Mesendoderm (in vitro differentiated cells): ENCODE results near the gene KCNJ4.

Experiments used
- DNase-seq: peaks from one replicate; pipeline ENCODE4 v3.0.0; 2013
- H2AK5ac ChIP-seq: 2 replicates; pipeline ENCODE4 v1.6.1; 2013; ENCODE audit warnings: low read length, inconsistent platforms
- H2BK120ac ChIP-seq: 2 replicates; pipeline ENCODE4 v1.6.1; 2013; ENCODE audit warnings: low read depth, mild to moderate bottlenecking, low read length, moderate library complexity, mixed read lengths
- H2BK15ac ChIP-seq: replicated peaks from 2 replicates; pipeline ENCODE4 v1.6.1; 2013; ENCODE audit warnings: low read depth, mild to moderate bottlenecking, moderate library complexity
- H2BK5ac ChIP-seq: 2 replicates; pipeline ENCODE4 v1.6.1; 2013; ENCODE audit warnings: low read length, inconsistent platforms
- H3K18ac ChIP-seq: 2 replicates; pipeline ENCODE4 v1.6.1; 2013; ENCODE audit warnings: mild to moderate bottlenecking, low read length, mixed read lengths
- H3K23ac ChIP-seq: one replicate; pipeline ENCODE4 v1.6.1; 2013; ENCODE audit warnings: low read length
- H3K27ac ChIP-seq: 2 replicates; pipeline ENCODE4 v1.5.1; 2013; ENCODE audit warnings: low read depth, mild to moderate bottlenecking, inconsistent platforms, low read length, moderate library complexity
- H3K27me3 ChIP-seq: 2 replicates; pipeline ENCODE4 v1.6.1; 2013; ENCODE audit warnings: low read length, control low read depth, mild to moderate bottlenecking, inconsistent platforms; ENCODE audit not compliant: insufficient read depth, poor library complexity
- H3K36me3 ChIP-seq: 2 replicates; pipeline ENCODE4 v1.6.1; 2013; ENCODE audit warnings: low read length, inconsistent platforms; ENCODE audit not compliant: control insufficient read depth, insufficient read depth
- H3K4ac ChIP-seq: one replicate; pipeline ENCODE4 v1.6.1; 2013; ENCODE audit warnings: low read depth, mild to moderate bottlenecking, low read length, moderate library complexity
- H3K4me1 ChIP-seq: 2 replicates; pipeline ENCODE4 v1.6.1; 2013; ENCODE audit warnings: low read depth, low read length, inconsistent platforms; ENCODE audit not compliant: control insufficient read depth
- H3K4me2 ChIP-seq: 2 replicates; pipeline ENCODE4 v1.6.1; 2013; ENCODE audit warnings: low read length
- H3K4me3 ChIP-seq: 2 replicates; pipeline ENCODE4 v1.5.1; 2013; ENCODE audit warnings: mild to moderate bottlenecking, low read length
- H3K56ac ChIP-seq: one replicate; pipeline ENCODE4 v1.6.1; 2013; ENCODE audit warnings: low read length
- H3K79me1 ChIP-seq: 2 replicates; pipeline ENCODE4 v1.6.1; 2013; ENCODE audit warnings: low read length, inconsistent platforms
- H3K79me2 ChIP-seq: 2 replicates; pipeline ENCODE4 v1.6.1; 2013; ENCODE audit warnings: mild to moderate bottlenecking, low read length; ENCODE audit not compliant: control insufficient read depth, insufficient read depth
- H3K9ac ChIP-seq: 2 replicates; pipeline ENCODE4 v1.6.1; 2013; ENCODE audit warnings: low read length, inconsistent platforms
- H4K5ac ChIP-seq: one replicate; pipeline ENCODE4 v1.6.1; 2013; ENCODE audit warnings: low read length
- H4K8ac ChIP-seq: one replicate; pipeline ENCODE4 v1.6.1; 2013; ENCODE audit warnings: low read depth, mild to moderate bottlenecking, control low read depth, low read length, moderate library complexity
- WGBS: extraction: QIAGEN DNeasy Blood & Tissue Kit; methylation state at CpG from one replicate; pipeline ENCODE4 v1.1.7; 2013; ENCODE audit warnings: low lambda C conversion rate, missing lambda C conversion rate; ENCODE audit not compliant: insufficient coverage; ENCODE audit errors: extremely low coverage; 5-methylcytosine and 5-hydroxymethylcytosine counted together

The KCNJ4 gene

DNA sequence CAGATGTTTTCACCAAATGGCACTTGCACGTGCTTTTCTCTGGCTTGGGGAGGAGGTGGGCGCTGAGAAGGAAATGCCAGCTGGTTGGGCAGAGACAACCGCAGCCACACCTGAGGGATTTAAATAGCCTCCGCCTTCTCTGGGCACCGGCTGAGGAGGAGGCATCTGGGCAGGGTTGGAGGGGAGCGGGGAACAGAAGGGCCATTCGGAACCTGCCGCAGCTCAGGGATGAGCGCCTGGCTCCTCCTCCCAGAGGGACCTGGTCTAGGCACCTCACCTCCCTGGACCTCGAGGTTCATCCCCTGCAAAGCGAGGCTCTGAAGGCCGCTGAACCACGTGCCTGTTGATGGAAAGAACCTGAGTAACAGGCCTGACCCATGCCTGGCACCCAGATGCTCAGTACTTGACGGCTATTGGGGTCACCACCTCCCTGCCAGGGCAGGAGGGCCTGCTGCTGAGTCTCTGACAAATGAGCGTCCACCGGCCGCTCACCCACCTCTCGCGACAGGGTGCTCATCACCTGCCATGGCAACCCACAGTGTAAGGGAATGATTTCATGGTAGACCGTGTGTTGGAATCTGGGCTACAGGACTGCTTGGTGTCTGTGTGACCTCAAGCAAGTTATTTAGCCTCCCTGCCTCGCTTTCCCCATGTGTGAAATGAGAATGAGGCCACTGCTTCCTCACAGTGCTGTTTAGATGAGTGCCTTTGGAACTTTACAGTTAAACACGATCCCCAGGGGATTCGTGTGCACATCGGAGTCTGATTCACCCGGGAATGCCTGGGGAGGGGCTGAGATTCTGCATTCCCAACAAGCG, 10.9 kb upstream of the KCNJ4 start:
- Histone ChIP-seq H2BK15ac (no peak overlapping the region), H3K4ac (no peak overlapping the region), H4K8ac (no peak overlapping the region), H3K23ac (no peak overlapping the region), H3K4me3 (no peak overlapping the region), H2BK5ac (no peak overlapping the region), H3K27ac (no peak overlapping the region), H3K79me1 (no peaks in the 10 kb centered on the region), H3K4me2 (no peak overlapping the region), H3K56ac (no peak overlapping the region), H4K5ac (no peak overlapping the region), H2AK5ac (no peak overlapping the region), H2BK120ac (no peak overlapping the region), H3K18ac (no peak overlapping the region), H3K27me3 (peaks cover 2% of the 10 kb centered on the region), H3K36me3 (no peaks in the 10 kb centered on the region), H3K4me1 (no peaks in the 10 kb centered on the region), H3K79me2 (no peaks in the 10 kb centered on the region), H3K9ac (no peak overlapping the region)
- no CpG with 5 or more reads among the region's 26 CpGs for WGBS
- DNase-seq, result no peak

DNA sequence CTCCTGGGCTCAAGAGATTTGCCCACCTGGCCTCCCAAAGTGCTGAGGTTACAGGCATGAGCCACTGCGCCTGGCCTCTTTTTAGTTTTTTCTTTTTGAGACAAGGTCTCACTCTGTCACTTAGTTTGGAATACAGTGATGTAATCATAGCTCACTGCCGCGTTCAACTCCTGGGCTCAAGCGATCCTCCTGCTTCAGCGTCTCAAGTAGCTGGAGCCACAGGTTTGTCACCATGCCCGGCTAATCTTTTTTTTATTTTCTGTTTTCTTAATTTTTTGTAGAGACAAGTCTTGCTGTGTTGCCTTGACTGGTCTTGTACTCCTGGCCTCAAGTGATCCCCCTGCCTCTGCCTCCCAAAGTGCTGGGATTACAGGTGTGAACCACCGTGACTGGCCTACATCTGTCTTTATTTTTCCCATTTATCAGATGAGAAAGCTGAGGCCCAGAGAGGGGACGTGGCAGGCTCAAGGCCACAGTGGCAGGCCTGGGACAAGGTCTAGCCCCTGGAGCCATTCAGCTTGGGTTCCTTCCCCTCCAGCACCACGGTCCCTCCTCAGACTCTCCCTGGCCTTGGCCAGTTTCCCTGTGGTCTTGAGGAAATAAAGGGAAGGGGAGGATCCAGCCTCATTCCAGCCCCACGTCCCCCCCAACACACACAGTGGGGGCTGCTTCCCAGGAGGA, 10.1 kb upstream of the KCNJ4 start:
- no peaks in the 10 kb centered on the region for H3K36me3 ChIP-seq

DNA sequence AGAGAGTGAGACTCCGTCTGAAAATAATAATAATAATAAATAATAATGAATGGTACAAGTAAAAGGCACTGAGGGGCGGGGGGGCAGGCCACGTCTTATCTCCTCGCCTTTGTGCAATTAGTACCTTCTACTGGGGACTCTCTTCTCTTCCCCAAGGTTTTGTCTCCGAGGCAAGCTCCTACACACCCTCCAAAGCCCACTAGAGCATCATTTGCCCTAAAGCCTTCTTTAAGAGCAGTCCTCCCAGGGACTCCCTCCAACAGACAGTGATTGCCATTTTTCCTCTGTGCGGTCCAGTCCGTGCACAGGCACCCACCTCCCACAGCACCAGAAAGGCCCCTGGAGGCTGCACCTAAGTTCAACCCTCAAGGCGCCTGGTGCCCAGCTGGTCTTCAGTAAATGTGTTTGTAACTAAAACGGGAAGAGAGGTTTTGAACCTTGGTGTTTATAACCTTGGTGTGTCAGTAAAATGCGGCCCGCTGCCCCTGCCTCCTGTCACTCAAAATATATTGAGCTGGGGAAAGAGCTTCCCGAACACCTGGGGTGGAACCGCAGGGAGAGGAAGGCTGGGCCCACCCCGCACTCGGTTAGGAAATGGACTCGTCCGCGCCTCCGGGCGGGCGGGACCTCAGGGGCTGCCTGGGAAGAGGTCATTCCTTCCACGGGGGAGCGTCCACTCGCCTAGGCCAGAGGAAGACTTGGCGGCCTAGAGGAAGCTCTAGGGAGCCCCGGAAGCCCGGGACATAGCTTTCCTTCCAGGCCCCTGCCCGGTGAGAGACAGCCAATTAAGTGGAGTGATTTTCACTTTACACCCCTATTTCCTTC, 8.2 kb upstream of the KCNJ4 start:
- no peak overlapping the region for H4K8ac ChIP-seq
- no peaks in the 10 kb centered on the region for H3K4me1 ChIP-seq
- no CpG with 5 or more reads among the region's 28 CpGs for WGBS
- no peaks in the 10 kb centered on the region for H3K36me3 ChIP-seq
- no peak overlapping the region for H2BK15ac ChIP-seq
- H3K27ac ChIP-seq, result no peak overlapping the region
- H3K18ac ChIP-seq, result no peak overlapping the region
- peak; percentile 81 for DNase-seq
- H3K27me3 ChIP-seq, result peaks cover 2% of the 10 kb centered on the region
- H3K9ac ChIP-seq, result no peak overlapping the region
- H3K79me1 ChIP-seq, result no peaks in the 10 kb centered on the region
- H3K56ac ChIP-seq, result no peak overlapping the region
- H3K4me3 ChIP-seq, result no peak overlapping the region
- H4K5ac ChIP-seq, result no peak overlapping the region
- no peaks in the 10 kb centered on the region for H3K79me2 ChIP-seq
- H3K23ac ChIP-seq, result no peak overlapping the region
- no peak overlapping the region for H2BK5ac ChIP-seq
- no peak overlapping the region for H3K4ac ChIP-seq
- no peak overlapping the region for H2AK5ac ChIP-seq
- no peak overlapping the region for H2BK120ac ChIP-seq
- H3K4me2 ChIP-seq, result no peak overlapping the region

More for the DNA sequence above, 10.1 kb upstream of the KCNJ4 start:
- no peak overlapping the region for H3K18ac ChIP-seq
- H3K27ac ChIP-seq, result no peak overlapping the region
- H3K4me2 ChIP-seq, result no peak overlapping the region
- H3K79me2 ChIP-seq, result no peaks in the 10 kb centered on the region
- H2AK5ac ChIP-seq, result no peak overlapping the region
- no CpG with 5 or more reads among the region's 10 CpGs for WGBS
- H3K56ac ChIP-seq, result no peak overlapping the region
- H3K4me1 ChIP-seq, result no peaks in the 10 kb centered on the region
- H2BK15ac ChIP-seq, result no peak overlapping the region
- no peak overlapping the region for H3K23ac ChIP-seq
- no peak overlapping the region for H3K4me3 ChIP-seq
- no peak overlapping the region for H3K9ac ChIP-seq
- H3K79me1 ChIP-seq, result no peaks in the 10 kb centered on the region
- no peak overlapping the region for H4K5ac ChIP-seq
- H2BK5ac ChIP-seq, result no peak overlapping the region
- no peak overlapping the region for H3K4ac ChIP-seq
- no peak overlapping the region for H2BK120ac ChIP-seq
- no peak overlapping the region for H4K8ac ChIP-seq
- H3K27me3 ChIP-seq, result peaks cover 2% of the 10 kb centered on the region
- no peak for DNase-seq

DNA sequence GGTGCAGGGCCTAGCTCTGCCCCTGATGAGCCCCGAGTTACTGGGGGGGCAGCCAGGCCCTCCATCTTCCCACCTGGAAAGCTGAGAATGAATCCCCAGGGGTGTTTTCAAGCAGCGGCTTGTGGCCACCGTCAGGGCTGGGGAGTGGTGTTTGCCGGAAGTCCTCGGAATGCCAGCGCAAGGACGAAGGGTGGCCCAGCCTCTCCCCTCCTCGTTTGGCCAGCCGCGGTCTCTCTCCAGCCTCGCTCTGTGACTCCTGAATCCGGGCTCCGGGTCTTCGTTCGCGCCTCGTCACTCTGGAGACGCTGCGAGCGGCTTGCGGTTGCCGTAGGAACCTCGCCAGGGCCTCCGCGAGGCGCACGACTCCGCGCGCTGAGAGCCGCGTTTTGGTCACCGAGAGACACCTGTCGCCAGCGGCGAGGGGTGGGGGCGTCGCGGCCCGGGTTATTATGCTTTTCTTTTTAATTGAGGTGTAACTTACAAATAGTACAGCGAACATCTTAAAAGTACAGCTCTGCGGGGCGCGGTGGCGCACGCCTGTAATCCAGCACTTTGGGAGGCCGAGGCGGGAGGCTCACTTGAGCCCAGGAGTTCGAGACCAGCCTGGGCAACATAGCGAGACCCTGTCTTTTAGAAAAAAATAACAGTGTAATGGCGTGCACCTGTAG, 6.5 kb upstream of the KCNJ4 start:
- no CpG with 5 or more reads among the region's 51 CpGs for WGBS
- H3K79me2 ChIP-seq, result no peaks in the 10 kb centered on the region
- peak; percentile 97 for DNase-seq
- H2BK5ac ChIP-seq, result no peak overlapping the region
- no peak overlapping the region for H3K27ac ChIP-seq
- peak overlapping the region; percentile 8 for H3K4me2 ChIP-seq
- no peak overlapping the region for H3K23ac ChIP-seq
- no peaks in the 10 kb centered on the region for H3K36me3 ChIP-seq
- H2BK15ac ChIP-seq, result no peak overlapping the region
- no peak overlapping the region for H4K5ac ChIP-seq
- H3K4ac ChIP-seq, result no peak overlapping the region
- no peaks in the 10 kb centered on the region for H3K4me1 ChIP-seq
- H2AK5ac ChIP-seq, result no peak overlapping the region
- H2BK120ac ChIP-seq, result no peak overlapping the region
- H4K8ac ChIP-seq, result no peak overlapping the region
- no peak overlapping the region for H3K18ac ChIP-seq
- H3K4me3 ChIP-seq, result no peak overlapping the region
- H3K56ac ChIP-seq, result peak overlapping the region; percentile 26
- H3K79me1 ChIP-seq, result no peaks in the 10 kb centered on the region
- H3K27me3 ChIP-seq, result peaks cover 2% of the 10 kb centered on the region
- H3K9ac ChIP-seq, result no peak overlapping the region

DNA sequence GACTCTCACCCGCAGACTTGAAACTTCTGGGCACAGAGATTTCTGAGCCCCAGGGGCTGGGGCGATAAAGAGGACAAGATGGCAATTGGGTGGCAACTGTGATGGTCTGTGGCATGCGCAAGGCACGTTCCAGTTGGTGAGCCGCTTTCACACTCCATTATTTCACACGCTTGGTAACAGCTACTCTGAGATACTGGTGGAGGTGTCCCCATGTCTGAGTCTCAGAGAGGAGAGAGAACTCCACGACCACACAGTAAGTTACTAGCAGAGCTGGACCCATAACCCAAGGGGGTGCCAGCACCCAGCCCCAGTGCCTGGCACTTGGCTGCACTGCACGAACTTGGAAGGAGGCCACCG, 6.0 kb upstream of the KCNJ4 start:
- DNase-seq, result no peak
- no peak overlapping the region for H3K4me3 ChIP-seq
- H3K27me3 ChIP-seq, result peaks cover 2% of the 10 kb centered on the region

More for the DNA sequence above, 6.0 kb upstream of the KCNJ4 start:
- WGBS, result no CpG with 5 or more reads among the region's 9 CpGs
- Histone ChIP-seq H3K23ac (no peak overlapping the region), H3K27ac (no peak overlapping the region), H3K4ac (no peak overlapping the region), H2BK15ac (no peak overlapping the region), H3K9ac (no peak overlapping the region), H3K4me2 (peak overlapping the region; percentile 8), H3K79me2 (no peaks in the 10 kb centered on the region), H3K56ac (peak overlapping the region; percentile 26), H4K5ac (no peak overlapping the region), H3K79me1 (no peaks in the 10 kb centered on the region), H3K18ac (no peak overlapping the region), H2BK120ac (no peak overlapping the region), H2BK5ac (no peak overlapping the region), H4K8ac (no peak overlapping the region), H3K4me1 (no peaks in the 10 kb centered on the region), H3K36me3 (no peaks in the 10 kb centered on the region), H2AK5ac (no peak overlapping the region)
